HFF-Myc (cell line): ENCODE results near the gene SMYD3.
A peak's percentile ranks its signal among the peaks of the same experiment; 100 is the strongest.

Source experiments
- DNase-seq: peaks from one replicate; pipeline ENCODE4 v3.0.0-alpha.2; 2011; ENCODE audit warnings: low read depth; ENCODE audit errors: extremely low read depth
- H3K4me3 ChIP-seq: replicated peaks from 2 replicates; pipeline ENCODE4 v1.5.1; 2011; ENCODE audit warnings: low read depth, mild to moderate bottlenecking, control low read depth, low read length
- CTCF ChIP-seq: IDR thresholded peaks from 2 replicates; pipeline ENCODE4 v1.5.1; 2012; ENCODE audit warnings: mild to moderate bottlenecking, low read depth, low read length, control low read depth; ENCODE audit errors: missing control alignments

SMYD3 gene

GRCh38 chr1:246269466-246269865 lies 237.6 kb downstream of the SMYD3 start:
- TF ChIP-seq CTCF: no peak
- no peak overlapping the region for H3K4me3 ChIP-seq
- DNase-seq: no peak

GRCh38 chr1:246267896-246268295 lies 239.2 kb downstream of the SMYD3 start:
- no peak for DNase-seq
- no peak for TF ChIP-seq CTCF
- H3K4me3 ChIP-seq: no peak overlapping the region

GRCh38 chr1:246267426-246267825 lies 239.7 kb downstream of the SMYD3 start:
- no peak for TF ChIP-seq CTCF
- no peak overlapping the region for H3K4me3 ChIP-seq
- no peak for DNase-seq

GRCh38 chr1:246265481-246265880 lies 241.6 kb downstream of the SMYD3 start:
- H3K4me3 ChIP-seq: no peak overlapping the region
- DNase-seq: no peak
- TF ChIP-seq CTCF: no peak

- TF ChIP-seq CTCF: no peak
- DNase-seq: no peak
- no peak overlapping the region for H3K4me3 ChIP-seq
Observed at GRCh38 chr1:246262281-246262680, 244.8 kb downstream of the SMYD3 start.

- no peak overlapping the region for H3K4me3 ChIP-seq
- no peak for DNase-seq
- peak; percentile 9 for TF ChIP-seq CTCF
Observed at GRCh38 chr1:246261639-246262038, 245.4 kb downstream of the SMYD3 start.

- TF ChIP-seq CTCF: no peak
- no peak overlapping the region for H3K4me3 ChIP-seq
- DNase-seq: no peak
Observed at GRCh38 chr1:246258250-246258649, 248.8 kb downstream of the SMYD3 start.
